Stimulated activated CD8-positive, alpha-beta memory T cell treated with anti-CD3 and anti-CD28 coated beads, Interleukin-7, amount 100 ng/mL, for 1 hour (primary cell): ENCODE results near the gene MLLT6.

Source experiments
- DNase-seq, 2 donors: peaks; one replicate each; pipeline ENCODE4 v3.0.0-alpha.2; 2020; ENCODE audit warnings: low read depth in 2 of 2

The MLLT6 gene

GRCh38 chr17:38741921-38742410 is 36.9 kb downstream of the MLLT6 start:
- DNase-seq, result no peak

DNA sequence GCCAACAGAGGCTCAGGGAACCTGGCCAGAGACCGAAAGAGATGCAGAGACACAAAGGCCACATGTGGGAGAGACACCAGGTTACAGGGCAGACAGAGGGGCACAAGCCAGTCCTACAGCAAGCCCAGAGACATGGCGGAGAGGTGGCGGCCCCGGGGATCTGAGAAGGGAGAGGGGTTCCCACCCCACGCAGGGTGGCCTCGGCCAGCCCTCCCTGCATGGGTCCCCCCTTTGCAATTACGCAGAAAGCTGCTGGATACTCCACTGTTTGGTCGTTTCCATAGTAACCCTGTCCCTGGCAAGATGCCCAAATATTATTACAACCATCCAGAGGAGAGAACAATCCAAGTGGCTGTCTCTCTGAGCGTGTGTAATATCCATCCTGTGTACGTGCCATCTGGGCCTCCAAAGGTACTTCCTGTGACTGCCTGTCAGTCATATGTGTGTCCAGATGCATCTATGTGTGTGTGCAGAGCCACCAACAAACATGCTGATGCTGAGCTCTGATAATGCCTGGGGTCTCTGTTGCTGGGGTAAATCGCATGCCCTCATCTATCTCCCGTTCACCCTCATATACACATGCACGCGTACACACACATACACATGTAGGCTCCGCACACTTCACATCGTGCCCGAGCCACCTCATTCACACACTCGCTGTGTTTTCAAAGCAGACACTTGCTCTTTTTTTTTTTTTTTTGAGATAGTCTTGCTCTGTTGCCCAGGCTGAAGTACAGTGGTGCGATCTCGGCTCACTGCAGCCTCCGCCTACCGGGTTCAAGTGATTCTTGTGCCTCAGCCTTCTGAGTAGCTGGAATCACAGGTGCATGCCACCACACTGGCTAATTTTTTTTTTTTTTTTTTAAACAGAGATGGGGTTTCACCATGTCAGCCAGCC is 37.6 kb downstream of the MLLT6 start:
- no peak for DNase-seq

- DNase-seq, result no peak
Observed at GRCh38 chr17:38743556-38744171, 38.6 kb downstream of the MLLT6 start.

GRCh38 chr17:38745545-38745944 is 40.5 kb downstream of the MLLT6 start:
- DNase-seq, result no peak

GRCh38 chr17:38746004-38746848 is 41.2 kb downstream of the MLLT6 start:
- no peak for DNase-seq

DNA sequence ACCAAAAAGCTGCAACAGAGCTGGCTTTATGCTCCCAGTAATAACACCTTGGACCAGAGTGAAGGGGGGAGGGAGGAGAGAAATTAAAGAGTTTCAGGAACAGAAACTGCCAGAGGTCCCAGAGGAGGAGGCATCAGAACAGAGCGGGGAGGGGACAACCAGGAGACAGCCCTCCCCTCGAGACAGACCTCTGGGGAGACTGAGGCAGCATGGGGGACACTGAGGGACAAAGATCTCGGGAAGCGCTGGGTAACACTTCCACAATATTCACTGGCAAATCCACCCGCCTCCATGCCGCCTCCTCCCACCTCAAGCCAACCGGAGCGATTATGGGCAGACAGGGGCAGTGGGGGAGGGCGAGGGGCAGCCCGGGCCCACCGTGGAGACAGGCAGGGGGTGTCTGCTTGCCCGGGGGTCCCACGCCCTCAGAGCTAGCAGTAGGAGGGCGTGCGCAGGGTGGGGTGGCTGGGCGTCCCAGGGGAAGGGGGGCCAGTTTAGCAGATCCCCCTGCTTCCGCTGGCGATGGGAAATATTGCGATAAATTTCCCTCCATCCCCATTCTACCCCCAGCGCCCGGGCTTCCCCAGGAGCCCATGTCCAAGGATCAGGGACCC is 41.9 kb downstream of the MLLT6 start:
- no peak for DNase-seq

DNA sequence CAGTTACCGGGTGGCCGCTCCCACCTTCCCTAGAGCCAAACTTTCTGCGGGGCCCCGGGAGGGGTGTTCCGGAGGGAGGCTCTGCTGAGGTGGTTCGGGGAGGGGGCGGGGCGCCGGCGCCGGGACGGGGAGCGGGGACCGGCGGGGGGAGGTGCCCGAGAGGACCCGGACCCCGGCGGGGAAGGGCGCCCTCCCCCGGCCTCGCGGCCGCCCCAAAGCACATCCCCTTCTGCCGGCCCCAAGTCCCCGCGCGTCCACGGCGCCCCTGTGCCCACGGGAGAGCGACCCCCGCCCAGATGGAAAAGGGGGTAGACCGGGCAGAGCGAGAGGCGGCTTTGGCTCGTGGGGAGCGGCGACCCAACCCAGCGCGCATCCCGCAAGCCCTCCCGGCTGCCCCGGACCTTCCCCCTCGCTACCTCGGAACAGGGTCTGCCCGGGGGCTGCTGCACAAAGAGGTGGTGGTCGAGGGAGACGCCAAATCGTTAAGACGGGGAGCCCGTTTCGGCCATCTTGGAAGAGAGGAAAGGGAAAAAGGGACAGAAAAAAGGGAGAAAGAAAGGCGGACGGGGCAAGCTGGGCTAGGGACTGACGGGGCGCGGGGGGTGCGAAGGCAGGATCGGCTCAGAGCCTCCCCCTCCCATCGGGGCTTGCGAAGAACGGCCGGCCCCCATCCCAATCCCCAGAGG is 42.5 kb downstream of the MLLT6 start:
- no peak for DNase-seq

DNA sequence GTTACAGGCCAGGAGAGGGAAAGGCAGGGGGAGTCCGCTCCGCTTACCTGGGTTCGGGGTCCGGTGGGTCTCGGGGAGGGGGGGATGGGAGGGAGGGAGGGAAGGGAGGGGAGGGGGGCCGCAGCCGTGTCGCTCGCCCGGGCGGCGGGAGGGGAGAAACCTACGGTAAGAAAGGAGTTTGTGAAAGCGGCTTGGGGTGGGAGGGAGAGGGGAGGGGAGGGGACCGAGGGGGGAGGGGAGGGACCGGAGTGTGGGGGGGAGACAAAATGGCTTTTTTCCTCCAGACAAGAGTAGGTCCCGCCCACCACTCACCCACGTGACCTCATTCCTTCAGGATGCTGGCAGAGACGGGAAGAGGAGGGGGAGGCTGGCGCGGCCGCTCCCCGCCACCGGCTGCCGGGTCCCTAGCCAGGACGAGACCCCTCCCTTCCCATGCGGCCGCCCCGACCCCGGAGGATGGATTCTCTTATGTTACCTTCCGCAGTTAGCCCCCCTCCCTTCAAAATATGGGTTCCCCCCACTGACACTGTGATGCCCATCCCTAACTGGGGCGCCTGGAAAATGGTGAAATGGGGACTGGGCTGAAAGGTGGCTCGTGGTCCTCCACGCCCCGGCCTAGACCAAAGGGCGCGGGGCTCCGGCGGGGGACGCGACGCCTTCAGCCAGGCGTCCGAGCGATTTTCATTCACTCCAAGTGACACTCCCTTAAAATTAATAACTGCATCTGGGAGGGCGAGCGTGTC is 43.2 kb downstream of the MLLT6 start, which contains the start of gene PCGF2:
PCGF2 (minus strand) TSS at position 188 of the 743 bp plus-strand sequence. CDS start 7,934 bp downstream, outside the sequence.
- no peak for DNase-seq

GRCh38 chr17:38748892-38749222 is 43.8 kb downstream of the MLLT6 start:
- no peak for DNase-seq

- no peak for DNase-seq
Observed at GRCh38 chr17:38749223-38750043, 44.4 kb downstream of the MLLT6 start.

DNA sequence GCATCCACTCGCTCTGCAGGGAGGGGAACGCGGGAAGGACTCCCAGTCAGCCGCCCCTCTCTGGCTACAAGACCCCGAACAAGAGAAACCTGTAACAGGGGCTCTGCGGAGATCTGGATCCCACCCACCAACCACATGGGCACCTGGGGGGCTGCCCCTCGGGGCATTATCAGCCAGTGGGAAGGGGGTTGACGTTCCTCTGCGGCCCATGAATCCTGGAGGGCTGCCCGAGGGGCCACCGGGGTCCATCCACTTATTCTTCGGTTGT is 44.9 kb downstream of the MLLT6 start:
- DNase-seq, result no peak

DNA sequence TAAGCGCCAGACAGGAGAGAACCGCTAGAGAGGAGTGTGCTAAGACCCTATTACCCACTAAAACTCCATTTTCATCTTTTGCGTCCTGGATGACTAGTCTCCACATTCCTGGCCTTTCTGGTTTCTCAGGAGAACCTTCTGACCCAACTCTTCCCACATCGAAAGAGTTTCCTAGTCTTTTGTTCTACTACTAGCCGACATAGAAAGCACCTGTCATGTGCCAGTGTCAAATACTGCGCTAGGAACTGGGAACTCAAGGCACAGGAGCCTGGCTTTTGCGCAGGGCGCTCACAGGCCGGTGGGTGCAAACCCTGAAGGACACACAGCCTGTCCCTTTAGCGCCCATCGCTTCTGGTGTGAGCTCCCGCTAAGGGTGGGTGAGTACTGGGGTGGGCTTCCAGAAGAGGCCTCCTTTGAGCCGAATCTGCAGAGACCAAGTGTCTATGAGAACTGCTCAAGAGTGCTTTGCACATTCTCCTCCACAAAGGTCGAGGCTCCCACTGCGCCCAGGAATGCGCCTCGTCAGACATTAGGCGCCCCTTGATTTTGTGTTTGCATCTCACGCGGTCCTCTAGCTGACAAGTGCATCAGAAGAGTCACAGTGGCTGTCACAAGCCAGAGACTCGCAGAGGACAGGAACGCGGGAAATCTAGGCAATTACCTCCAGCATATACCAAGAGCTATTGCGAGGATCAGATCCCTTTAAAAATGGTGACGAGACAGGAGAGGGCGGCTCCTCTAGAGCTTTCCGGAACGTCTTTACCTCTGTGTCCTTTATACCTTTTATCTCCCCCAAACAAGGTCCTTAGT is 45.4 kb downstream of the MLLT6 start:
- no peak for DNase-seq

GRCh38 chr17:38751144-38751807 is 46.2 kb downstream of the MLLT6 start:
- no peak for DNase-seq

DNA sequence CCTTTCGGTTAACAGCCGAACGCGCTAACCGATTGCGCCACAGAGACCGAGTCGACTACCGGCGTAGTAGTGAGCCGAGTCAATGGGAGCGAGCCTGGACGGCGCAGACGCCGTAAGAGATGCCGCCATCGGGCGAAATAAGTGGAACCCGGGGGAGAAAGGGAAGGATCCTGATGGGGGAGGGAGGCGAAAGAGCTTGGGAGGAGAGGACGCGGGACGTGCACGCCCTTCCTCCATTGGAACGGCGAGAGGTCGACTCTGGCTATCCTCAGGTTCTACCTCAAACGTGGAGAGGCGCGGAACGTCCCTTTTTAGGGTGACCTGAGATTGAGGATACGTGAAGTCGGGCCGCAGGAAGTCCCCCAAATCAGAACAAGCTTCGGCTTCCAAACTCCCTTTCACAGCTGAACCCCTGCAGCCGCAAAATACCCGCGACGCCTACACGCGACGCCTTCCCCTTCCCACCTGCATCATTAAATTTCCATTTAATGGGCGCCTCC is 46.8 kb downstream of the MLLT6 start:
- DNase-seq, result peak; percentile 71 to 77

DNA sequence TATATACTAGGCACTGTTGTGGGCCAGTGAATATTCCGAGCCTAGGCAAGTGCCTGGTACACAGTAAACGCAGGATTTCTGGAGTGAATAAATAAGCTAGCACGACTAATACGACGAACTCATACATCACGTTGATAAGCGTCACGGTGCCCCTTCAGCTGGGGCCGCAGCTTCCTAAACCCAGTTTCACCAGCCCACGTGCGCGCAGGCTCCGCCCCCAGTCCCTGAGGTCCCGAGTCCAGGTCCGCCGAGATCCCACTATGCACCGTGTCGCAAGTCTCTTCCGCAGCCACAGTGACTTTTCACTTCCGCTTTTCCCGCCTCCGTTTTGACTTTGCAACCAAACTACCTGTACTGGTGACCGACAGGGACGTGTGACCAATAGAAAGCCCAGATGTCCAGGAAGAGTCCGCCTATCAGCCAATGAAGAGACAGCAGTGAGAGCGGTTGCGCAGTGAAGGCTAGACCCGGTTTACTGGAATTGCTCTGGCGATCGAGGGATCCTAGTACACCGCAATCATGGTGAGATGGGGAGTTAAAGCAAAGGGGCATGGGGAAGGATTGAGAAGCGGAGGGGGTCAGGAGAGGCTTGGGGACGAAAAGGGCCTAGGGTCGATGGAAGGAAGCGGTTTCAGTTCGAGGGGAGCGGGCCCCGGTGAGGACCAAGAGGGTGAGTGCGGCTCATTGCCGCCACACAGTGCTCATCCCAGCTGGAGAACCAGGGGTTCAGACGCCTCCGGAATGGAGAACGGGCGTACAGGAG is 47.4 kb downstream of the MLLT6 start, which contains the start of gene PSMB3:
PSMB3 (plus strand) TSS at position 434 of the 763 bp plus-strand sequence; CDS start at position 520, 86 bp downstream.
- DNase-seq, result peak; percentile 84 to 89

GRCh38 chr17:38753071-38753506 is 48.0 kb downstream of the MLLT6 start:
- DNase-seq, result no peak

GRCh38 chr17:38761612-38762011 is 56.5 kb downstream of the MLLT6 start:
- DNase-seq, result no peak
